H9 (cell line): ENCODE results near the gene FBN2. TPM values are rescaled to one million over a fixed set of nuclear protein-coding genes. Genes with fewer than 3 reads are reported as not detected.

ENCODE experiments used
- DNase-seq: peaks from one replicate; pipeline ENCODE4 v3.0.0-alpha.2; 2017
- H2AFZ ChIP-seq: one replicate; pipeline ENCODE4 v1.6.1; 2013; ENCODE audit warnings: mild to moderate bottlenecking, low read length, control low read depth, moderate library complexity
- H2AK5ac ChIP-seq: 2 replicates; pipeline ENCODE4 v1.6.1; 2013; ENCODE audit warnings: low read length, control low read depth, mixed read lengths; ENCODE audit not compliant: insufficient read length
- H2BK120ac ChIP-seq: one replicate; pipeline ENCODE4 v1.6.1; 2013; ENCODE audit warnings: low read depth, mild to moderate bottlenecking, low read length, control low read depth, inconsistent platforms; ENCODE audit not compliant: poor library complexity, severe bottlenecking
- H2BK12ac ChIP-seq: 2 replicates; pipeline ENCODE4 v1.6.1; 2013; ENCODE audit warnings: low read length, control low read depth, mixed read lengths, low read depth; ENCODE audit not compliant: insufficient read length
- H2BK15ac ChIP-seq: 2 replicates; pipeline ENCODE4 v1.6.1; 2013; ENCODE audit warnings: low read depth, low read length, control low read depth
- H2BK20ac ChIP-seq: one replicate; pipeline ENCODE4 v1.6.1; 2013; ENCODE audit warnings: low read depth, mild to moderate bottlenecking, low read length, control low read depth, inconsistent platforms; ENCODE audit not compliant: poor library complexity, severe bottlenecking
- H2BK5ac ChIP-seq: 2 replicates; pipeline ENCODE4 v1.6.1; 2013; ENCODE audit warnings: low read length, control low read depth, mixed read lengths; ENCODE audit not compliant: insufficient read length
- H3K14ac ChIP-seq: 2 replicates; pipeline ENCODE4 v1.6.1; 2013; ENCODE audit warnings: low read length, control low read depth; ENCODE audit not compliant: insufficient read depth
- H3K18ac ChIP-seq: 2 replicates; pipeline ENCODE4 v1.6.1; 2013; ENCODE audit warnings: low read depth, mild to moderate bottlenecking, mixed read lengths, low read length, control low read depth; ENCODE audit not compliant: insufficient read length
- H3K23ac ChIP-seq: 2 replicates; pipeline ENCODE4 v1.6.1; 2013; ENCODE audit warnings: low read length, control low read depth, mixed read lengths, low read depth; ENCODE audit not compliant: insufficient read length
- H3K23me2 ChIP-seq: 2 replicates; pipeline ENCODE4 v1.6.1; 2013; ENCODE audit warnings: low read depth, mild to moderate bottlenecking, mixed read lengths, low read length, control low read depth; ENCODE audit not compliant: insufficient read length, poor library complexity, severe bottlenecking
- H3K27ac ChIP-seq: 2 replicates; pipeline ENCODE4 v1.5.1; 2013; ENCODE audit warnings: low read length, control low read depth, mixed read lengths, low read depth; ENCODE audit not compliant: insufficient read length
- H3K27me3 ChIP-seq: 2 replicates; pipeline ENCODE4 v1.6.1; 2013; ENCODE audit warnings: low read length, control low read depth, inconsistent platforms; ENCODE audit not compliant: insufficient read depth
- H3K4ac ChIP-seq: 2 replicates; pipeline ENCODE4 v1.6.1; 2013; ENCODE audit warnings: low read depth, mild to moderate bottlenecking, control low read depth, inconsistent platforms, low read length, moderate library complexity
- H3K4me1 ChIP-seq: 2 replicates; pipeline ENCODE4 v1.6.1; 2013; ENCODE audit warnings: low read length, control low read depth, inconsistent platforms; ENCODE audit not compliant: insufficient read depth
- H3K4me2 ChIP-seq: 2 replicates; pipeline ENCODE4 v1.6.1; 2013; ENCODE audit warnings: low read length, control low read depth, mixed read lengths; ENCODE audit not compliant: insufficient read length, insufficient read depth
- H3K56ac ChIP-seq: 2 replicates; pipeline ENCODE4 v1.6.1; 2013; ENCODE audit warnings: low read depth, mild to moderate bottlenecking, mixed read lengths, low read length, control low read depth; ENCODE audit not compliant: insufficient read length
- H3K79me1 ChIP-seq: 2 replicates; pipeline ENCODE4 v1.6.1; 2013; ENCODE audit warnings: low read depth, mild to moderate bottlenecking, moderate library complexity, low read length, control low read depth, inconsistent platforms; ENCODE audit not compliant: insufficient read depth, poor library complexity, severe bottlenecking
- H3K79me2 ChIP-seq: 2 replicates; pipeline ENCODE4 v1.6.1; 2013; ENCODE audit warnings: low read length, control low read depth, inconsistent platforms; ENCODE audit not compliant: insufficient read depth
- H3K9ac ChIP-seq: 2 replicates; pipeline ENCODE4 v1.6.1; 2013; ENCODE audit warnings: low read length, control low read depth, mixed read lengths; ENCODE audit not compliant: insufficient read length; ENCODE audit errors: extremely low read depth
- H3K9me3 ChIP-seq: one replicate; pipeline ENCODE4 v1.6.1; 2013; ENCODE audit warnings: low read depth, low read length, inconsistent platforms; ENCODE audit not compliant: control insufficient read depth
- H3T11ph ChIP-seq: one replicate; pipeline ENCODE4 v1.6.1; 2013; ENCODE audit warnings: mild to moderate bottlenecking, low read length, control low read depth, inconsistent platforms
- H4K20me1 ChIP-seq: one replicate; pipeline ENCODE4 v1.6.1; 2013; ENCODE audit not compliant: control insufficient read depth, insufficient read length, insufficient read depth
- H4K5ac ChIP-seq: 2 replicates; pipeline ENCODE4 v1.6.1; 2013; ENCODE audit warnings: low read depth, mild to moderate bottlenecking, mixed read lengths, low read length, control low read depth; ENCODE audit not compliant: insufficient read length
- H4K8ac ChIP-seq: replicated peaks from 2 replicates; pipeline ENCODE4 v1.6.1; 2013; ENCODE audit warnings: low read length, control low read depth, mixed read lengths, low read depth; ENCODE audit not compliant: insufficient read length
- H4K91ac ChIP-seq: 2 replicates; pipeline ENCODE4 v1.6.1; 2013; ENCODE audit warnings: low read depth, mild to moderate bottlenecking, moderate library complexity, mixed read lengths, low read length, control low read depth; ENCODE audit not compliant: insufficient read length
- H3K27ac Mint-ChIP-seq, 3 experiments: 2 replicates in 2 of 3; 3 replicates in 1 of 3; pipeline ENCODE4 v1.8.0; 2020 to 2021; ENCODE audit warnings: mixed read lengths in 3 of 3, mild to moderate bottlenecking in 1 of 3, moderate library complexity in 1 of 3
- H3K27me3 Mint-ChIP-seq: 2 replicates; pipeline ENCODE4 v1.8.0; 2021; ENCODE audit warnings: low read depth, mild to moderate bottlenecking, moderate library complexity, mixed read lengths
- H3K36me3 Mint-ChIP-seq, 3 experiments: 2 replicates in 2 of 3; 3 replicates in 1 of 3; pipeline ENCODE4 v1.8.0; 2020 to 2021; ENCODE audit warnings: low read depth in 3 of 3, mixed read lengths in 3 of 3; ENCODE audit not compliant: insufficient read depth in 1 of 3
- H3K4me1 Mint-ChIP-seq, 2 experiments: 2 replicates each; pipeline ENCODE4 v1.8.0; 2020; ENCODE audit warnings: mixed read lengths in 2 of 2
- H3K4me3 Mint-ChIP-seq, 2 experiments: 2 replicates in 1 of 2; 3 replicates in 1 of 2; pipeline ENCODE4 v1.8.0; 2020 to 2021; ENCODE audit warnings: mild to moderate bottlenecking in 2 of 2, mixed read lengths in 2 of 2, moderate library complexity in 1 of 2
- H3K9me3 Mint-ChIP-seq, 2 experiments: 2 replicates in 1 of 2; 3 replicates in 1 of 2; pipeline ENCODE4 v1.8.0; 2020; ENCODE audit warnings: mild to moderate bottlenecking in 2 of 2, mixed read lengths in 2 of 2, moderate library complexity in 1 of 2
- WGBS: extraction: QIAGEN DNeasy Blood & Tissue Kit; methylation state at CpG from one replicate; pipeline ENCODE4 v1.1.7; 2013; ENCODE audit warnings: missing lambda C conversion rate, low lambda C conversion rate, mixed read lengths; ENCODE audit not compliant: insufficient read length; ENCODE audit errors: extremely low coverage; 5-methylcytosine and 5-hydroxymethylcytosine counted together
- total RNA-seq: library from RNA; stranded (reverse); gene quantifications from 2 replicates; pipeline ENCODE4 v1.2.1, GENCODE V29; 2021
- TF ChIP-seq, protein P1 (sequence below): fragments of 200-600 bp; sonication (generic); conservative IDR thresholded peaks from 3 replicates; pipeline ENCODE4 v1.8.0; 2021; ENCODE audit warnings: antibody characterized with exemption, mild to moderate bottlenecking

Gene FBN2
- total RNA-seq, 1 experiment from 2014 or later = 8.3 TPM

DNA sequence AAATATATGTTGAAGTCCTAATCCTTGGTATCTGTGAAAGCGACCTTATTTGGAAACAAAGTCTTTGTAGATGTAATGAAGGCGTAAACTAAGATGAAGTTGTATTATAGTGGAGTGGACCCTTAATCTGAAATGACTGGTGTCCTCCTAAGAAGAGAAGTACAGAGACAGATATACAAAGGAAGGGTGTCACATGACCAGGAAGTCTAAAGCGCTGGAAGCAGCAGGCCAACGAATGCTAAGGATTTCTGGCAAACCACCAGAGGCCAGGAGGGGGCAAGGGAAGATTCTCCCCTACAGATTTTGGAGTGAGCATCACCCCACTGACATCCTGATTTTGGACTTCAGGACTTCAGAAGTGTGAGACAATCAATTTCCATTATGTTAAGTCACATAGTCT, 292.1 kb downstream of the FBN2 start:
- Histone ChIP-seq H3K9ac (no peak overlapping the region), H3K23ac (no peak overlapping the region), H3K18ac (no peak overlapping the region), H3K27ac (no peak overlapping the region), H3K79me1 (no peaks in the 10 kb centered on the region), H2BK120ac (no peak overlapping the region), H2AK5ac (no peak overlapping the region), H4K8ac (no peak overlapping the region), H3K4me2 (no peak overlapping the region), H2BK5ac (no peak overlapping the region), H3K9me3 (no peaks in the 10 kb centered on the region), H4K91ac (no peak overlapping the region), H2BK12ac (no peak overlapping the region), H2BK15ac (no peak overlapping the region), H3K56ac (no peak overlapping the region), H3K79me2 (no peaks in the 10 kb centered on the region), H3K14ac (no peak overlapping the region), H3K4ac (no peak overlapping the region), H2AFZ (no peak overlapping the region), H3T11ph (no peak overlapping the region), H2BK20ac (no peak overlapping the region), H3K27me3 (no peaks in the 10 kb centered on the region), H3K23me2 (no peaks in the 10 kb centered on the region), H4K5ac (no peak overlapping the region), H4K20me1 (no peaks in the 10 kb centered on the region), H3K4me1 (no peaks in the 10 kb centered on the region)
- Mint-ChIP-seq H3K4me1 (no peaks in the 10 kb centered on the region; a peak in 1 of 4 replicates), H3K27ac (no peak overlapping the region), H3K27me3 (no peaks in the 10 kb centered on the region), H3K9me3 (peaks cover 0 to 2% of the 10 kb centered on the region in 2 experiments; a peak in 1 of 5 replicates), H3K4me3 (no peak overlapping the region), H3K36me3 (no peaks in the 10 kb centered on the region)
- DNase-seq = no peak
- no CpG with 5 or more reads among the region's 4 CpGs for WGBS
- TF ChIP-seq, protein P1, sequence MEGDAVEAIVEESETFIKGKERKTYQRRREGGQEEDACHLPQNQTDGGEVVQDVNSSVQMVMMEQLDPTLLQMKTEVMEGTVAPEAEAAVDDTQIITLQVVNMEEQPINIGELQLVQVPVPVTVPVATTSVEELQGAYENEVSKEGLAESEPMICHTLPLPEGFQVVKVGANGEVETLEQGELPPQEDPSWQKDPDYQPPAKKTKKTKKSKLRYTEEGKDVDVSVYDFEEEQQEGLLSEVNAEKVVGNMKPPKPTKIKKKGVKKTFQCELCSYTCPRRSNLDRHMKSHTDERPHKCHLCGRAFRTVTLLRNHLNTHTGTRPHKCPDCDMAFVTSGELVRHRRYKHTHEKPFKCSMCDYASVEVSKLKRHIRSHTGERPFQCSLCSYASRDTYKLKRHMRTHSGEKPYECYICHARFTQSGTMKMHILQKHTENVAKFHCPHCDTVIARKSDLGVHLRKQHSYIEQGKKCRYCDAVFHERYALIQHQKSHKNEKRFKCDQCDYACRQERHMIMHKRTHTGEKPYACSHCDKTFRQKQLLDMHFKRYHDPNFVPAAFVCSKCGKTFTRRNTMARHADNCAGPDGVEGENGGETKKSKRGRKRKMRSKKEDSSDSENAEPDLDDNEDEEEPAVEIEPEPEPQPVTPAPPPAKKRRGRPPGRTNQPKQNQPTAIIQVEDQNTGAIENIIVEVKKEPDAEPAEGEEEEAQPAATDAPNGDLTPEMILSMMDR = no peak
